HepG2 (cell line): ENCODE results near the gene ANKRD31. TPM values are rescaled to one million over a fixed set of nuclear protein-coding genes. Genes with fewer than 3 reads are reported as not detected.
"Not testable (repeated sequence)": the region's sequence is repeated elsewhere in the genome, so short reads cannot be mapped to it uniquely, and the experiment has no call there.

Experiments used
- ATAC-seq: fragments of 200-7000 bp; cut with Tn5 transposase; 3 replicates; pipeline ENCODE4 v1.9.1; 2020; ENCODE audit warnings: mild to moderate bottlenecking, moderate library complexity
- BruUV-seq: library from RNA; stranded (reverse); fragments of 400-500 nt; replicated peaks from 2 replicates; lab custom pipeline; 2021; lab: Mats Ljungman, UMichigan
- CTCF ChIA-PET: fragments of 300-600 bp; formaldehyde crosslinking; extraction: SDS; loops from one replicate; lab custom pipeline; 2021; ENCODE audit warnings: low total read pairs, inconsistent platforms, low intra/inter-chr PET ratio; lab: Yijun Ruan, JAX
- POLR2A ChIA-PET: fragments of 350-600 bp; sonication (Branson Sonifier 250); formaldehyde crosslinking; loops from one replicate; lab custom pipeline; 2020; ENCODE audit warnings: antibody characterized with exemption, inconsistent platforms; lab: Yijun Ruan, JAX
- DNase-seq: peaks from one replicate; pipeline ENCODE4 v3.0.0-alpha.2; 2015; ENCODE audit warnings: low spot score
- FAIRE-seq: peaks from 3 replicates; lab custom pipeline; 2011; peaks lifted over from hg19 to GRCh38; lab: Jason Lieb, UNC
- H2AFZ ChIP-seq: one replicate; pipeline ENCODE4 v1.6.1; 2011; ENCODE audit warnings: low read length, inconsistent platforms
- H3K27ac ChIP-seq: fragments of 300-600 bp; 3 replicates; pipeline ENCODE4 v1.8.0; 2011; ENCODE audit warnings: mixed run types, mild to moderate bottlenecking, mixed read lengths, low read length, inconsistent platforms; ENCODE audit not compliant: insufficient read depth; ENCODE audit errors: extremely low read length
- H3K27me3 ChIP-seq, 2 experiments: fragments of 200-600 bp in 1 of 2; 2 replicates in 1 of 2; 3 replicates in 1 of 2; pipeline versions ENCODE4 v1.6.0 to v1.8.0; 2011; ENCODE audit warnings: low read length in 2 of 2, mild to moderate bottlenecking in 2 of 2, moderate library complexity in 2 of 2, inconsistent platforms in 1 of 2; ENCODE audit not compliant: insufficient read depth in 2 of 2, control insufficient read depth in 1 of 2
- H3K36me3 ChIP-seq, 2 experiments: fragments of 200-600 bp in 1 of 2; replicated peaks in 1 of 2; 2 replicates in 1 of 2; 3 replicates in 1 of 2; pipeline versions ENCODE4 v1.5.1 to v1.8.0; 2011; ENCODE audit warnings: low read length in 2 of 2, inconsistent platforms in 1 of 2; ENCODE audit not compliant: insufficient read depth in 2 of 2, control insufficient read depth in 1 of 2
- H3K4me1 ChIP-seq: 2 replicates; pipeline ENCODE4 v1.5.1; 2012; ENCODE audit warnings: low read length, inconsistent platforms; ENCODE audit not compliant: insufficient read depth
- H3K4me2 ChIP-seq: 2 replicates; pipeline ENCODE4 v1.6.0; 2011; ENCODE audit warnings: low read depth, low read length, inconsistent platforms
- H3K4me3 ChIP-seq, 3 experiments: fragments of 200-600 bp in 1 of 3; sonication (generic), shearing (Covaris generic) in 1 of 3; replicated peaks in 1 of 3; 2 replicates each; pipeline ENCODE4 v1.5.1; 2011 to 2016; ENCODE audit warnings: low read length in 3 of 3, inconsistent platforms in 2 of 3, low read depth in 2 of 3, mild to moderate bottlenecking in 2 of 3, control low read depth in 1 of 3, mixed read lengths in 1 of 3; ENCODE audit not compliant: insufficient read depth in 1 of 3
- H3K79me2 ChIP-seq: one replicate; pipeline ENCODE4 v1.6.1; 2011; ENCODE audit warnings: low read length, inconsistent platforms; ENCODE audit not compliant: insufficient read depth
- H3K9ac ChIP-seq: 2 replicates; pipeline ENCODE4 v1.6.0; 2011; ENCODE audit warnings: mild to moderate bottlenecking, low read depth, low read length, inconsistent platforms; ENCODE audit not compliant: insufficient read depth
- H3K9me3 ChIP-seq: 2 replicates; pipeline ENCODE4 v1.5.1; 2012; ENCODE audit warnings: mild to moderate bottlenecking, low read length
- H4K20me1 ChIP-seq: 2 replicates; pipeline ENCODE4 v1.6.0; 2011; ENCODE audit warnings: inconsistent platforms, mild to moderate bottlenecking, low read length, moderate library complexity; ENCODE audit not compliant: insufficient read depth
- EED ChIP-seq: sonication (generic); formaldehyde crosslinking; IDR thresholded peaks from 2 replicates; pipeline ENCODE4 v1.5.0; 2020; ENCODE audit warnings: mild to moderate bottlenecking, missing genetic modification reagents
- RAD21 ChIP-seq: fragments of 450-650 bp; formaldehyde crosslinking; IDR thresholded peaks from 2 replicates; pipeline ENCODE4 v1.5.0; 2020; ENCODE audit warnings: mild to moderate bottlenecking
- SMC3 ChIP-seq: IDR thresholded peaks from 2 replicates; pipeline ENCODE4 v1.6.1; 2011; ENCODE audit warnings: low read length, improper control_type of control experiment
- STAG1 ChIP-seq: sonication (generic); formaldehyde crosslinking; IDR thresholded peaks from 2 replicates; pipeline ENCODE4 v1.4.0; 2020; ENCODE audit warnings: missing genetic modification reagents
- ZNF207 ChIP-seq: fragments of 450-650 bp; IDR thresholded peaks from 2 replicates; pipeline ENCODE4 v1.6.1; 2016; ENCODE audit warnings: antibody characterized with exemption, borderline replicate concordance
- WGBS: methylation state at CpG from one replicate; pipeline ENCODE4 v1.1.6; 2017; ENCODE audit warnings: low lambda C conversion rate; 5-methylcytosine and 5-hydroxymethylcytosine counted together
- in situ Hi-C: cut with HindIII; loops from 2 replicates; pipeline ENCODE4 v1.10.0; 2017; ENCODE audit warnings: low pct_unique_long_range_greater_than_20kb; ENCODE audit not compliant: extremely low pct_ligation_motif_present
- intact Hi-C: fragments of 100-400 bp; cut with micrococcal nuclease; formaldehyde crosslinking; loops from one replicate; pipeline ENCODE4 v1.10.0; 2022; ENCODE audit not compliant: unreplicated experiment
- polyA plus RNA-seq, 8 experiments: library from polyadenylated mRNA; depleted of rRNA in 3 of 8; stranded (reverse) in 7 of 8; unstranded in 1 of 8; fragments of >200 nt; fragmentation: Illumina TruSeq in 4 of 8; extraction: Trizol in 4 of 8; gene quantifications; 2 replicates each; pipeline versions ENCODE4 v1.2.1 to v1.2.3, GENCODE V29; 2011 to 2016; ENCODE audit warnings: low read depth in 4 of 8, missing spikeins in 1 of 8, mixed read lengths in 1 of 8; ENCODE audit not compliant: insufficient read depth in 1 of 8
- total RNA-seq, 5 experiments: library from RNA; depleted of rRNA; stranded (reverse); fragments of >200 nt; fragmentation: Illumina TruSeq; extraction: Trizol; gene quantifications; 2 replicates each; pipeline ENCODE4 v1.2.3, GENCODE V29; 2016; ENCODE audit warnings: low read depth in 1 of 5
- TF ChIP-seq, protein P1 (sequence below): sonication (generic); formaldehyde crosslinking; IDR thresholded peaks from 2 replicates; pipeline ENCODE4 v1.5.0; 2020; ENCODE audit warnings: mild to moderate bottlenecking, missing genetic modification reagents, moderate library complexity
- TF ChIP-seq, protein P2 (sequence below): sonication (generic); formaldehyde crosslinking; IDR thresholded peaks from 2 replicates; pipeline ENCODE4 v1.8.0; 2022; ENCODE audit warnings: missing genetic modification reagents, mild to moderate bottlenecking, moderate library complexity, borderline replicate concordance

The ANKRD31 gene
- total and polyA plus RNA-seq, 2 of the 13 experiments (the other 11 are each of a cell fraction or from before 2014, with no cell fraction given) = 0.01 to 0.09 TPM

DNA sequence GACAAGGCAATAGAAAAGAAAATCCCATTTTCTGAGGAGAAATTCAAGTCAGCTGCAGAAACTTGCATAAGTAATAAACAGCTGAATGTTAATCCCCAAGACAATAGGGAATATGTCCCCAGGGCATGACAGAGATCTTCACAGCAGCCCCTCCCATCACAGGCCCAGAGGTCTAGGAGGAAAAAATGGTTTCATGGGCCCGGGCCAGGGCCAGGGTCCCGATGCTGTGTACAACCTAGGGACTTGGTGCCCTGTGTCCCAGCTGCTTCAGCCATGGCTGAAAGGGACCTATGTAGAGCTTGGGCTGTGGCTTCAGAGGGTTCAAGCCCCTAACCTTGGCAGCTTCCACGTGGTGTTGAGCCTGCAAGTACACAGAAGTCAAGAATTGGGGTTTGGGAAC, 75.2 kb downstream of the ANKRD31 start:
- H3K9ac ChIP-seq, H3K4me3 ChIP-seq, ATAC-seq, H4K20me1 ChIP-seq, BruUV-seq, H3K27me3 ChIP-seq, H3K79me2 ChIP-seq, H3K27ac ChIP-seq, intact Hi-C loops, H3K4me1 ChIP-seq, DNase-seq, in situ Hi-C loops, H3K36me3 ChIP-seq, H3K4me2 ChIP-seq, POLR2A ChIA-PET, H2AFZ ChIP-seq, CTCF ChIA-PET, FAIRE-seq: not testable (repeated sequence)
- H3K9me3 ChIP-seq = peaks cover 27% of the 10 kb centered on the region
- WGBS = 0% methylated on average over 3 of the region's 3 CpGs

DNA sequence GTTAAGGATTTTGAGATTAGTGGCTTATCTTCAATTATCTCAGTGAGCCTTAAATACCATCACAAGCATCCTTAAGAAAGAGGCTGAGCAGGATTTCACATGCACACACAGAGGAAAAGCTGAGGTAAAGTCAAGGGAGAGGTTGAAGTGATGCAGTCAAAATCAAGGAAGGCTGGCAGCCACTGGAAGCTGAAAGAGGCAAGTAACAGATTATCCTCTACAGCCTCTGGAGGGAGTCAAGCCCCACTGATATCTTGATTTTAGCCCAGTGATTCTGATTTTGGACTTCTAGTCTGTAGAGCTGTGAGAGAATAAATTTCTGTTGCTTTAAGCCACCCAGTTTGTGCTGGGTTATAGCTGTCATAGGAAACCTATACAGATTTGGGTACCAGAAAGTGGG, 80.1 kb downstream of the ANKRD31 start:
- intact Hi-C loops (loop anchor here (2.0 kb wide), 1 partner anchor 108 kb away; no protein-coding TSS in a partner anchor), in situ Hi-C loops (no loop called here)
- POLR2A ChIA-PET = no interaction called here
- H3K4me1 ChIP-seq = no peaks in the 10 kb centered on the region
- H3K27me3 ChIP-seq = no peaks in the 10 kb centered on the region
- BruUV-seq = no TSS peak
- TF ChIP-seq, protein P1, sequence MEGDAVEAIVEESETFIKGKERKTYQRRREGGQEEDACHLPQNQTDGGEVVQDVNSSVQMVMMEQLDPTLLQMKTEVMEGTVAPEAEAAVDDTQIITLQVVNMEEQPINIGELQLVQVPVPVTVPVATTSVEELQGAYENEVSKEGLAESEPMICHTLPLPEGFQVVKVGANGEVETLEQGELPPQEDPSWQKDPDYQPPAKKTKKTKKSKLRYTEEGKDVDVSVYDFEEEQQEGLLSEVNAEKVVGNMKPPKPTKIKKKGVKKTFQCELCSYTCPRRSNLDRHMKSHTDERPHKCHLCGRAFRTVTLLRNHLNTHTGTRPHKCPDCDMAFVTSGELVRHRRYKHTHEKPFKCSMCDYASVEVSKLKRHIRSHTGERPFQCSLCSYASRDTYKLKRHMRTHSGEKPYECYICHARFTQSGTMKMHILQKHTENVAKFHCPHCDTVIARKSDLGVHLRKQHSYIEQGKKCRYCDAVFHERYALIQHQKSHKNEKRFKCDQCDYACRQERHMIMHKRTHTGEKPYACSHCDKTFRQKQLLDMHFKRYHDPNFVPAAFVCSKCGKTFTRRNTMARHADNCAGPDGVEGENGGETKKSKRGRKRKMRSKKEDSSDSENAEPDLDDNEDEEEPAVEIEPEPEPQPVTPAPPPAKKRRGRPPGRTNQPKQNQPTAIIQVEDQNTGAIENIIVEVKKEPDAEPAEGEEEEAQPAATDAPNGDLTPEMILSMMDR (CRISPR knock-in tag) = peak; percentile 58
- TF ChIP-seq ZNF207 = no peak
- peak; percentile 49; the same call in 1 of the 2 replicates for TF ChIP-seq SMC3
- TF ChIP-seq, protein P2, sequence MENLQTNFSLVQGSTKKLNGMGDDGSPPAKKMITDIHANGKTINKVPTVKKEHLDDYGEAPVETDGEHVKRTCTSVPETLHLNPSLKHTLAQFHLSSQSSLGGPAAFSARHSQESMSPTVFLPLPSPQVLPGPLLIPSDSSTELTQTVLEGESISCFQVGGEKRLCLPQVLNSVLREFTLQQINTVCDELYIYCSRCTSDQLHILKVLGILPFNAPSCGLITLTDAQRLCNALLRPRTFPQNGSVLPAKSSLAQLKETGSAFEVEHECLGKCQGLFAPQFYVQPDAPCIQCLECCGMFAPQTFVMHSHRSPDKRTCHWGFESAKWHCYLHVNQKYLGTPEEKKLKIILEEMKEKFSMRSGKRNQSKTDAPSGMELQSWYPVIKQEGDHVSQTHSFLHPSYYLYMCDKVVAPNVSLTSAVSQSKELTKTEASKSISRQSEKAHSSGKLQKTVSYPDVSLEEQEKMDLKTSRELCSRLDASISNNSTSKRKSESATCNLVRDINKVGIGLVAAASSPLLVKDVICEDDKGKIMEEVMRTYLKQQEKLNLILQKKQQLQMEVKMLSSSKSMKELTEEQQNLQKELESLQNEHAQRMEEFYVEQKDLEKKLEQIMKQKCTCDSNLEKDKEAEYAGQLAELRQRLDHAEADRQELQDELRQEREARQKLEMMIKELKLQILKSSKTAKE (CRISPR knock-in tag) = no peak
- TF ChIP-seq STAG1 (CRISPR knock-in tag) = peak; percentile 71
- no peak for TF ChIP-seq EED (CRISPR knock-in tag)
- TF ChIP-seq RAD21 (CRISPR knock-in tag) = 0 out of 2 replicates have a peak, but pooled peaks have one; percentile 30
- FAIRE-seq (no peak), ATAC-seq (peak; percentile 69), DNase-seq (peak; percentile 15)
- H3K4me3 ChIP-seq = no peak overlapping the region
- H3K9me3 ChIP-seq = peaks cover 16% of the 10 kb centered on the region
- no peak overlapping the region for H3K27ac ChIP-seq
- H3K36me3 ChIP-seq = no peaks in the 10 kb centered on the region
- no peak overlapping the region for H3K4me2 ChIP-seq
- no peak overlapping the region for H3K9ac ChIP-seq
- H3K79me2 ChIP-seq = no peaks in the 10 kb centered on the region
- H4K20me1 ChIP-seq = no peaks in the 10 kb centered on the region
- CTCF ChIA-PET = no interaction called here
- no peak overlapping the region for H2AFZ ChIP-seq
